HepG2 (cell line): ENCODE data around the gene TRPT1. TPM values are rescaled to one million over a fixed set of nuclear protein-coding genes. Genes with fewer than 3 reads are reported as not detected.

Experiments used
- ARID5B ChIP-seq: IDR thresholded peaks from 2 replicates; pipeline ENCODE4 v1.4.0; 2020; ENCODE audit warnings: mild to moderate bottlenecking, missing genetic modification reagents
- BCL6 ChIP-seq: IDR thresholded peaks from 2 replicates; pipeline ENCODE4 v1.6.1; 2016; ENCODE audit warnings: missing genetic modification reagents, missing compliant biosample characterization
- BCLAF1 ChIP-seq: fragments of 450-650 bp; IDR thresholded peaks from 2 replicates; pipeline ENCODE4 v1.6.1; 2017; ENCODE audit warnings: mild to moderate bottlenecking
- DMAP1 ChIP-seq: IDR thresholded peaks from 2 replicates; pipeline ENCODE4 v1.6.1; 2016
- GZF1 ChIP-seq: sonication (generic); formaldehyde crosslinking; IDR thresholded peaks from 2 replicates; pipeline ENCODE4 v1.5.1; 2020; ENCODE audit warnings: mild to moderate bottlenecking, missing genetic modification reagents
- HDAC6 ChIP-seq: fragments of 200-600 bp; sonication (generic); IDR thresholded peaks from 2 replicates; pipeline ENCODE4 v1.7.0; 2017; ENCODE audit warnings: mild to moderate bottlenecking, antibody characterized with exemption, low read length, low read depth
- IKZF1 ChIP-seq: fragments of 450-650 bp; IDR thresholded peaks from 2 replicates; pipeline ENCODE4 v1.7.1; 2016
- NR2F1 ChIP-seq, 2 experiments: fragments of 450-650 bp in 1 of 2; formaldehyde crosslinking in 1 of 2; IDR thresholded peaks; 2 replicates each; pipeline versions ENCODE4 v1.5.0 to v1.6.1; 2016 to 2020; ENCODE audit warnings: mild to moderate bottlenecking in 1 of 2, missing compliant biosample characterization in 1 of 2, missing genetic modification reagents in 1 of 2, moderate library complexity in 1 of 2
- PATZ1 ChIP-seq: sonication (generic); formaldehyde crosslinking; IDR thresholded peaks from 2 replicates; pipeline ENCODE4 v1.4.0; 2020; ENCODE audit warnings: missing genetic modification reagents
- PBX2 ChIP-seq: IDR thresholded peaks from 2 replicates; pipeline ENCODE4 v1.6.1; 2016; ENCODE audit warnings: control low read depth
- PCBP1 ChIP-seq: fragments of 200-400 bp; formaldehyde crosslinking; IDR thresholded peaks from 2 replicates; pipeline ENCODE4 v1.6.1; 2017; ENCODE audit warnings: mild to moderate bottlenecking, low read depth, low read length, borderline replicate concordance
- UBTF ChIP-seq: sonication (generic); formaldehyde crosslinking; IDR thresholded peaks from 2 replicates; pipeline ENCODE4 v1.4.0; 2020; ENCODE audit warnings: mild to moderate bottlenecking, missing genetic modification reagents
- ZNF253 ChIP-seq: sonication (generic); formaldehyde crosslinking; IDR thresholded peaks from 2 replicates; pipeline ENCODE4 v1.8.0; 2022; ENCODE audit warnings: mild to moderate bottlenecking, missing genetic modification reagents, borderline replicate concordance
- ZNF317 ChIP-seq: sonication (generic); formaldehyde crosslinking; IDR thresholded peaks from 2 replicates; pipeline ENCODE4 v1.5.0; 2020; ENCODE audit warnings: mild to moderate bottlenecking, missing genetic modification reagents
- ZNF570 ChIP-seq: sonication (generic); formaldehyde crosslinking; IDR thresholded peaks from 2 replicates; pipeline ENCODE4 v1.4.0; 2020; ENCODE audit warnings: mild to moderate bottlenecking, missing genetic modification reagents, borderline replicate concordance
- ZNF720 ChIP-seq: sonication (generic); formaldehyde crosslinking; IDR thresholded peaks from 2 replicates; pipeline ENCODE4 v1.4.0; 2020; ENCODE audit warnings: missing genetic modification reagents
- ZSCAN30 ChIP-seq: sonication (generic); formaldehyde crosslinking; IDR thresholded peaks from 2 replicates; pipeline ENCODE4 v1.5.0; 2020; ENCODE audit warnings: mild to moderate bottlenecking, missing genetic modification reagents
- polyA plus RNA-seq, 8 experiments: library from polyadenylated mRNA; depleted of rRNA in 3 of 8; stranded (reverse) in 7 of 8; unstranded in 1 of 8; fragments of >200 nt; fragmentation: Illumina TruSeq in 4 of 8; extraction: Trizol in 4 of 8; gene quantifications; 2 replicates each; pipeline versions ENCODE4 v1.2.1 to v1.2.3, GENCODE V29; 2011 to 2016; ENCODE audit warnings: low read depth in 4 of 8, missing spikeins in 1 of 8, mixed read lengths in 1 of 8; ENCODE audit not compliant: insufficient read depth in 1 of 8
- total RNA-seq, 5 experiments: library from RNA; depleted of rRNA; stranded (reverse); fragments of >200 nt; fragmentation: Illumina TruSeq; extraction: Trizol; gene quantifications; 2 replicates each; pipeline ENCODE4 v1.2.3, GENCODE V29; 2016; ENCODE audit warnings: low read depth in 1 of 5

TRPT1 gene
- total and polyA plus RNA-seq, 2 of the 13 experiments (the other 11 are each of a cell fraction or from before 2014, with no cell fraction given): 24.8 to 40.7 TPM

- TF ChIP-seq BCLAF1 (no peak), GZF1 (CRISPR knock-in tag) (no peak), ZNF253 (CRISPR knock-in tag) (no peak), ZNF720 (CRISPR knock-in tag) (no peak), IKZF1 (no peak), PCBP1 (peak; percentile 64; the same call in 1 of the 2 replicates), NR2F1 (CRISPR knock-in tag; IDR thresholded peaks at IDR 0.05) (no peak), UBTF (CRISPR knock-in tag) (peak; percentile 63), BCL6 (no peak), ZNF570 (CRISPR knock-in tag) (no peak), ZNF317 (no peak; the same call in 1 of the 2 replicates), PBX2 (CRISPR knock-in tag) (peak; percentile 82), PATZ1 (no peak), HDAC6 (no peak), ARID5B (CRISPR knock-in tag) (no peak), DMAP1 (no peak), ZSCAN30 (no peak)
Measured at GRCh38 chr11:64241491-64242374, 15.7 kb upstream of the TRPT1 start (continued).
